Measurements from ENCODE around the gene CACNA1A. TPM values are rescaled to one million over a fixed set of nuclear protein-coding genes. Genes with fewer than 3 reads are reported as not detected.

The CACNA1A gene
- total RNA-seq, 4 donors from 2014 or later = 0.33 to 0.75 (median 0.43) TPM

DNA sequence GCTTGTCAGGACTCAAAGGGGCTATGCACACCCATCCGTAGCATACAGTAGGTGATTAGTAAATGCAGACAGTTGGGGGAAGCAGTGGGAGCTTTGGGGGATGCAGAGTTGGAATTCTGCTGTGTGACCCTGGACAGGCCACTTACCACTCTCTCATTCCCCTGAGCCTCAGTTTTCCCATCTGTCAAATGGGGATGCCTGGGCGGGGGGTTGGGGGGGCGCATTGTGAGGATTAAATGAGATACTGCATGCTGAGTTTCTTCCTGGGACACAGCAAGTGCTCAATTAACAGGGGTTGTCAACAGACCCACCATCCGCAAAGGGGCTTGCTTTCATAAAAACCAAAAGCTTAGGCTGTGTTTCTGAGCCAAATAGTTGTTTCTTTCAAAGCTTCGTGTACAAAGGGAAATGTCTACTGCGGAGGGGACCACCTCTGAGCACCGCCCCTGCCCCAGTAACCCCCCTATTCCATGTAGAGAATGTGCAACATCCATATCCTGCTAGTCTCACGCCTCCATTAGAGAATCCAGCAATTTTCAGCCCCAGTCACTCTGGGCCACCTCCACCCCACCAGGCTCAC lies 223.7 kb downstream of the CACNA1A start:
- intact Hi-C loops (cut with DNase I) = no loop called here
- TF ChIP-seq EP300 (IDR thresholded peaks at IDR 0.05) (no peak), POLR2AphosphoS5 (IDR thresholded peaks at IDR 0.05) (no peak), POLR2A (IDR thresholded peaks at IDR 0.05; ENCODE audit: low read depth) (no peak)
- TF ChIP-seq, protein P1, sequence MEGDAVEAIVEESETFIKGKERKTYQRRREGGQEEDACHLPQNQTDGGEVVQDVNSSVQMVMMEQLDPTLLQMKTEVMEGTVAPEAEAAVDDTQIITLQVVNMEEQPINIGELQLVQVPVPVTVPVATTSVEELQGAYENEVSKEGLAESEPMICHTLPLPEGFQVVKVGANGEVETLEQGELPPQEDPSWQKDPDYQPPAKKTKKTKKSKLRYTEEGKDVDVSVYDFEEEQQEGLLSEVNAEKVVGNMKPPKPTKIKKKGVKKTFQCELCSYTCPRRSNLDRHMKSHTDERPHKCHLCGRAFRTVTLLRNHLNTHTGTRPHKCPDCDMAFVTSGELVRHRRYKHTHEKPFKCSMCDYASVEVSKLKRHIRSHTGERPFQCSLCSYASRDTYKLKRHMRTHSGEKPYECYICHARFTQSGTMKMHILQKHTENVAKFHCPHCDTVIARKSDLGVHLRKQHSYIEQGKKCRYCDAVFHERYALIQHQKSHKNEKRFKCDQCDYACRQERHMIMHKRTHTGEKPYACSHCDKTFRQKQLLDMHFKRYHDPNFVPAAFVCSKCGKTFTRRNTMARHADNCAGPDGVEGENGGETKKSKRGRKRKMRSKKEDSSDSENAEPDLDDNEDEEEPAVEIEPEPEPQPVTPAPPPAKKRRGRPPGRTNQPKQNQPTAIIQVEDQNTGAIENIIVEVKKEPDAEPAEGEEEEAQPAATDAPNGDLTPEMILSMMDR (IDR thresholded peaks at IDR 0.05) = no peak
- H3K27ac ChIP-seq (replicated peaks in 1 of 4) = no peak overlapping the region

DNA sequence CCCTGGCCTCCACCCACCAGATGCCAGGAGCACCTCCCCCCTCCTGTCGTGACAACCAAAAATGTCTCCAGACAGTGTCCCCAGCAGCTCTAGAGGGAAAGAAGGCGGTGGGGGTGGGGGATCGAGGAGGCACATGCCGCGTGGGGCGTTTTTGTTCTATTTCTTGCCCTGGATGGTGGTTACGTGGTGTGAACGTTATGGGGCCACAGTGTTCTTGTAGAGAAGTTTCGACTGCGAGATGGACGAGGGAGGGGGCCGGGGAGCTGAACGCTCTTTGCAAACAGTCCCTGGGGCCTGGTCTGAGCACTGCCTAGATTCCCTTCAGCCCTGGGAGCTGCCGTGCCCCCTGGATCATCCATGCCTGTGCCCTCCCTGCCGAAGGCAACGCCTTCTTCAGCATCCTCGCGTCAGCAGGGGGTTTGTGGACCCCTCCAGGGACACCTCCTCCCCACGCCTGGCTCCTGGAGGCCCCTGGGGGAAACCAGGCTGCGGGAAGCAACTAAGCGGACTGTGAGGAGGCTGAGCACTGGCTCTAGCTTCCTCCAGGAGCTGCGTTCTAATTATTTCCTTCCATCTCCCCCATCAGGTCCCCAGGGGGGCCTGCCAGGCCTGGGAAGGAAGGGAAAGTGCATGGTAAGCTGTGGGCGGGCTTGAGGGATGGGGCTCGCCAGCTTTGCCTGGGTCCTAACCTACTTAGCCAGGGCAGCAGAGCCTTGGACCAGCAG lies 224.6 kb downstream of the CACNA1A start:
- H3K36me3 ChIP-seq = no peaks in the 10 kb centered on the region
- peaks cover 0 to 38% (median 8%) of the 10 kb centered on the region in 4 donors for H3K27me3 ChIP-seq
- TF ChIP-seq EP300 (IDR thresholded peaks at IDR 0.05) (no peak), POLR2AphosphoS5 (IDR thresholded peaks at IDR 0.05) (no peak), POLR2A (IDR thresholded peaks at IDR 0.05; ENCODE audit: low read depth) (no peak)
- TF ChIP-seq, protein P1 (IDR thresholded peaks at IDR 0.05) = no peak
- H3K4me3 ChIP-seq = no peak overlapping the region
- DNase-seq (ENCODE audit: extremely low spot score) = no peak
- 46% methylated on average over 17 of the region's 24 CpGs for WGBS
- no peak overlapping the region for H3K27ac ChIP-seq (replicated peaks in 1 of 4)
- peaks cover 0 to 5% (median 3%) of the 10 kb centered on the region in 4 donors for H3K4me1 ChIP-seq
- intact Hi-C loops (cut with DNase I) = no loop called here
- H3K9me3 ChIP-seq = no peaks in the 10 kb centered on the region

More for the DNA sequence above, 223.7 kb downstream of the CACNA1A start:
- Histone ChIP-seq H3K4me1 (peaks cover 0 to 1% (median under 1%) of the 10 kb centered on the region in 4 donors), H3K27me3 (peaks cover 0 to 36% (median 8%) of the 10 kb centered on the region in 4 donors), H3K9me3 (no peaks in the 10 kb centered on the region), H3K36me3 (no peaks in the 10 kb centered on the region), H3K4me3 (no peak overlapping the region)
- 60% methylated on average over 8 of the region's 8 CpGs for WGBS
- DNase-seq (ENCODE audit: extremely low spot score) = no peak

DNA sequence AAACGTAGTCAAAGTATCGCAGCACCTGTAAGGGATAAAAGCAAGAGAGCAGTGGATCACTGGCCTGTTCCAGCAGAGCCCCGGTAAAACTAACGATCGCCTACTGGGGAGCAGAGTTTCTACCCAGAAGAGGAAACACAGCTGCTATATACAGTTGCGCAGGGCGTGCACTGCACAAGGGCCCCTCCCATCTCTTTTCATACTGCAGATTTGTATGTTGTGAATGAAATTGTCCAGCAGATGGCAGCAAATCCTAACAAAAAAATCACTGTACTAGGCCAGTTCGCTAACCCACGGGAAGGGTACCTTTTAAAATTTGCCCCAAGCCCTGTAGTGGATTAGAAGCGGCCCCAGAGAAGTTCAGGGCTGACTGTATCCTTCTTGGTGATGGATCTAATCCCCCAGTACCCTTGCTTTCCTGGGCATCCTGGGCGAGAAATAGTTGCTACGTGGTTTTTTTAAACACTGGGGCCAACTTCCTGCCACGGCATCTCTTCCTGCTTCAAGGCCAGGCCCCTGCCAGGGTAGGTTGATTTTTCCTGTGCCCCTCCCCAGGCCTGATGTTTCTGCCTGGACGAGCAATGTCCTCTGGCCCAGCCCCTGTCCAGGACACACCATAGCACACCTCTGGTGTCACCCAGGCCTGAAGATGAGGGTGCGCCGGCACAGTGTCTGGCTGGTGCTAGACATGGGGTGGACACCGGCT lies 229.0 kb downstream of the CACNA1A start:
- Histone ChIP-seq H3K27me3 (peaks cover 0 to 20% (median 4%) of the 10 kb centered on the region in 4 donors), H3K27ac (replicated peaks in 1 of 4) (no peak overlapping the region), H3K9me3 (no peaks in the 10 kb centered on the region), H3K4me1 (peaks cover 0 to 5% (median 3%) of the 10 kb centered on the region in 4 donors), H3K4me3 (no peak overlapping the region), H3K36me3 (no peaks in the 10 kb centered on the region)
- no peak for DNase-seq (ENCODE audit: extremely low spot score)
- TF ChIP-seq, protein P1 (IDR thresholded peaks at IDR 0.05) = peak; percentile 67 to 81 (median 70)
- TF ChIP-seq POLR2AphosphoS5 (IDR thresholded peaks at IDR 0.05) = no peak
- TF ChIP-seq EP300 (IDR thresholded peaks at IDR 0.05) = no peak
- no peak for TF ChIP-seq POLR2A (IDR thresholded peaks at IDR 0.05; ENCODE audit: low read depth)
- 41% methylated on average over 14 of the region's 17 CpGs for WGBS
- intact Hi-C loops (cut with DNase I) = loop anchor here (1.0 to 5.0 kb wide), 3 partner anchors 155 to 445 kb away; no protein-coding TSS in a partner anchor

DNA sequence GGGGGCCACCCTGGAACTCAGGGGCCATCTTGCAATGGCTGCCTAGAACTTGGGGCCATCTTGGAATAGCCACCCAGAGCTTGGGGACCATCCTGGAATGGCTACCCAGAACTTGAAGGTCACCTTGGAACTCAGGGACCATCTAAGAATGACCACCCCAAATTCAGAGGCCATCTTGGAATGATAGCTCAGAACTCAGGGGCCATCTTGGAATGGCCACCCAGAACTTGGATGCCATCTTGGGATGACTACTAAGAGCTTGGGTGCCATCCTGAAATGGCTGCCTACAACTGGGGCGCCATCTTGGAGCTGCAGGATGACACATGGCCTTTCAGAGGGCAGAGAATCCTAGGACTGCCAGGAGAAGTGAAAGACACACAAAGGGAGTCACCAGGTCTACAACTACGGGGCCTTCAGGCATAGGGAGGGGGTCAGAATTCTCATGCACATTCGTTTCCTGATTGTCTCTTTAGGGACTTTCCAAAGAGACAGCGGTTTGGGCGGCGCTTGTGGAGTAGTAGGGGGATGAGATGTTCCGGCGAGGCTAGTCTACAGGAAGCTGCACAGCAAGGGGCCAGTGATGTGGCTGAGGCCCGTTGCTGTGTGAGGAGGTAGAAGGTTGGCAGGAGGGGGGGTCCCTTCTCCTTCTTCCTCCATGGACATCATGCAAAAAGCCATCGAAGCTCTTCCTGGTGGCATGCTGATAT lies 231.1 kb downstream of the CACNA1A start:
- WGBS = 84% methylated on average over 10 of the region's 10 CpGs
- Histone ChIP-seq H3K27ac (replicated peaks in 1 of 4) (no peak overlapping the region), H3K4me1 (peaks cover 0 to 5% (median 3%) of the 10 kb centered on the region in 4 donors), H3K9me3 (peaks cover 0 to 7% (median 0%) of the 10 kb centered on the region in 4 donors), H3K4me3 (no peak overlapping the region), H3K27me3 (peaks cover 0 to 8% (median 0%) of the 10 kb centered on the region in 4 donors), H3K36me3 (no peaks in the 10 kb centered on the region)
- DNase-seq (ENCODE audit: extremely low spot score) = no peak
- intact Hi-C loops (cut with DNase I) = loop anchor here (5.0 kb wide), 2 partner anchors 157 to 447 kb away; no protein-coding TSS in a partner anchor
- TF ChIP-seq, protein P1 (IDR thresholded peaks at IDR 0.05) = no peak
- TF ChIP-seq EP300 (IDR thresholded peaks at IDR 0.05) (no peak), POLR2A (IDR thresholded peaks at IDR 0.05; ENCODE audit: low read depth) (no peak), POLR2AphosphoS5 (IDR thresholded peaks at IDR 0.05) (no peak)

All from esophagus muscularis mucosa (tissue), 4 donors.